ENCODE results near the gene AMBRA1.

- TF ChIP-seq, protein P1, sequence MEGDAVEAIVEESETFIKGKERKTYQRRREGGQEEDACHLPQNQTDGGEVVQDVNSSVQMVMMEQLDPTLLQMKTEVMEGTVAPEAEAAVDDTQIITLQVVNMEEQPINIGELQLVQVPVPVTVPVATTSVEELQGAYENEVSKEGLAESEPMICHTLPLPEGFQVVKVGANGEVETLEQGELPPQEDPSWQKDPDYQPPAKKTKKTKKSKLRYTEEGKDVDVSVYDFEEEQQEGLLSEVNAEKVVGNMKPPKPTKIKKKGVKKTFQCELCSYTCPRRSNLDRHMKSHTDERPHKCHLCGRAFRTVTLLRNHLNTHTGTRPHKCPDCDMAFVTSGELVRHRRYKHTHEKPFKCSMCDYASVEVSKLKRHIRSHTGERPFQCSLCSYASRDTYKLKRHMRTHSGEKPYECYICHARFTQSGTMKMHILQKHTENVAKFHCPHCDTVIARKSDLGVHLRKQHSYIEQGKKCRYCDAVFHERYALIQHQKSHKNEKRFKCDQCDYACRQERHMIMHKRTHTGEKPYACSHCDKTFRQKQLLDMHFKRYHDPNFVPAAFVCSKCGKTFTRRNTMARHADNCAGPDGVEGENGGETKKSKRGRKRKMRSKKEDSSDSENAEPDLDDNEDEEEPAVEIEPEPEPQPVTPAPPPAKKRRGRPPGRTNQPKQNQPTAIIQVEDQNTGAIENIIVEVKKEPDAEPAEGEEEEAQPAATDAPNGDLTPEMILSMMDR (IDR thresholded peaks at IDR 0.05) = no peak
- no peak for TF ChIP-seq POLR2A (IDR thresholded peaks at IDR 0.05)
These were observed 175.1 kb downstream of the AMBRA1 start for GRCh38 chr11:46418751-46419150.
